H1 (cell line): Measurements from ENCODE around the gene CXXC5. TPM values are rescaled to one million over a fixed set of nuclear protein-coding genes. Genes with fewer than 3 reads are reported as not detected.

Experiments
- polyA plus RNA-seq, 7 experiments: library from polyadenylated mRNA; depleted of rRNA in 3 of 7; stranded (reverse) in 5 of 7; unstranded in 2 of 7; fragments of >200 nt in 5 of 7; fragments of 200-250 nt in 2 of 7; gene quantifications; 1 replicate in 5 of 7; 2 replicates in 1 of 7; 4 replicates in 1 of 7; pipeline versions ENCODE4 v1.2.1 to v1.2.3, GENCODE V29; 2011 to 2013; ENCODE audit warnings: missing spikeins in 2 of 7, mixed read lengths in 2 of 7
- total RNA-seq: library from RNA; stranded (reverse); fragmentation: NEBNext Ultra II Directional; extraction: Animal tissue kit (Norgen Biotek cat#: 25700); gene quantifications from 2 replicates; pipeline ENCODE4 v1.2.1, GENCODE V29; 2021
- TF ChIP-seq, protein P1 (sequence below): IDR thresholded peaks from 2 replicates; pipeline ENCODE4 v1.6.1; 2012; ENCODE audit warnings: low read length, inconsistent platforms

The CXXC5 gene
- total and polyA plus RNA-seq, 2 of the 8 experiments (the other 6 are each of a cell fraction or from before 2014, with no cell fraction given) = 61.4 to 74.0 TPM

GRCh38 chr5:139636207-139636792, 11.8 kb upstream of the CXXC5 start (continued):
- TF ChIP-seq, protein P1, sequence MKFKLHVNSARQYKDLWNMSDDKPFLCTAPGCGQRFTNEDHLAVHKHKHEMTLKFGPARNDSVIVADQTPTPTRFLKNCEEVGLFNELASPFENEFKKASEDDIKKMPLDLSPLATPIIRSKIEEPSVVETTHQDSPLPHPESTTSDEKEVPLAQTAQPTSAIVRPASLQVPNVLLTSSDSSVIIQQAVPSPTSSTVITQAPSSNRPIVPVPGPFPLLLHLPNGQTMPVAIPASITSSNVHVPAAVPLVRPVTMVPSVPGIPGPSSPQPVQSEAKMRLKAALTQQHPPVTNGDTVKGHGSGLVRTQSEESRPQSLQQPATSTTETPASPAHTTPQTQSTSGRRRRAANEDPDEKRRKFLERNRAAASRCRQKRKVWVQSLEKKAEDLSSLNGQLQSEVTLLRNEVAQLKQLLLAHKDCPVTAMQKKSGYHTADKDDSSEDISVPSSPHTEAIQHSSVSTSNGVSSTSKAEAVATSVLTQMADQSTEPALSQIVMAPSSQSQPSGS = no peak
